ENCODE results near the gene ZNF892.
A peak's percentile ranks its signal among the peaks of the same experiment; 100 is the strongest.

ZNF892 gene

DNA sequence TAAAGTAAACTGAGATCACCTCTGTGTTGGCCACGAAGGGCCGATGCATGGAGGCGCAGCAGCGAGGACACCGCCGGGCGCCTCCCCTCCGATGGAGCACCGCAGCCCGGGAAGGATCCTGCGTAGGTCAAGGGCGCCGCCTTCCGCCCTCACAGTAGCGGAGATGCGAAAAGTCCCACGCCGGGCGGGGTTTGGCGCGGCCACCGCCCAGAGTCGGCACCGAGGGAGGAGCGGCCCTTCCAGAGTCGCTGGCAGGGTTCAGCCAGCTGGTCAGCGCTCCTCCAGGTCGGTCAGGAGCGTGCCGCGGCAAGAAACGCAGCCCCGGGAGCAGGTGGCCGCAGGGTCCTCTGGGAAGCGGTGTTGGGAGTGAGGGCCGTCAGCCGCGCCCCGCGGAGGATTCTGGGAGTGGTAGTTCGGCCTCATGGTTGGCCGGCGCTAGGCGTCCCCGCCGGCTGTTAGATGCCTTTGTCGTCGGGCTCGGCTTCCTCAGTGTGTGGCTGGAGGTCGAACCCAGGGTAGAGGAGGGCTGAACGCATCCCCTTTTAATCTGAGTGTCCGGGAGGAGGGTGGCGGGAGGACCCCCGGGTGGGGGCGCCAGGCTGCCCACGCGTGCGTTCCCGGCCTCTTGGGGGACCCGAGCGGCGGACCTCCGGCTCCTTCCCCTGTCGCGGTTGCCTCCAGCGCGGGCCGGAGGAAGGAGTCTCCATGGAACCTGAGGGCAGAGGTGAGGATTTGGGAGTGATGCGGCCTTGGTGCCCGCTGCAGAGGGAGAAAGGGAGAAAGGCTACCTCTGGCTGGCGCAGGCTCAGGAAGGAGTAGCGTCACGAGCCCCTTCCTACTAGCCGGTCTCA, at the start of gene ZNF892:
Gene ZNF892 (plus strand): TSS at position 411 of the 851 bp plus-strand sequence. CDS start 295 bp downstream, at position 706.
- DNase-seq (ENCODE audit: low read depth): peak; percentile 68

DNA sequence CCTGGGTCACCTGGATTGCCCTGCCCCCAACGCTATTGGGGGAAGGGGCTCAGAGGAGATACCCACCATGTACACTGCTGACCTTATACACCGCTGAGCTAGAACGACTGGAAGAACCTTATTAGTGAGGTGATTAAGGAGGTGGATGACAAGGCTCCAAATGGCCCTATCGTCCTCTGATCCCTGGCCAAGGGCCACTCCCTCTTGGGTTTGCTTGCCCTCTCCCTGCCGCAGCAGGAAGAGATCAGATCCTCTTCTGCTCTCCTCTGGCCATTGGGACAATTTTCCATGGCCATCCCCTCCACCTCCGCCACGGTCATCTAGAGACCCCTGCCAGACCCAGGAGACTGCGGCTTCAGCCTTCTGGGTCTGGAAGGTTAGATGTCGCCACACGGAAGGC, 48.9 kb upstream of the ZNF892 start:
- DNase-seq (ENCODE audit: low read depth): no peak

DNA sequence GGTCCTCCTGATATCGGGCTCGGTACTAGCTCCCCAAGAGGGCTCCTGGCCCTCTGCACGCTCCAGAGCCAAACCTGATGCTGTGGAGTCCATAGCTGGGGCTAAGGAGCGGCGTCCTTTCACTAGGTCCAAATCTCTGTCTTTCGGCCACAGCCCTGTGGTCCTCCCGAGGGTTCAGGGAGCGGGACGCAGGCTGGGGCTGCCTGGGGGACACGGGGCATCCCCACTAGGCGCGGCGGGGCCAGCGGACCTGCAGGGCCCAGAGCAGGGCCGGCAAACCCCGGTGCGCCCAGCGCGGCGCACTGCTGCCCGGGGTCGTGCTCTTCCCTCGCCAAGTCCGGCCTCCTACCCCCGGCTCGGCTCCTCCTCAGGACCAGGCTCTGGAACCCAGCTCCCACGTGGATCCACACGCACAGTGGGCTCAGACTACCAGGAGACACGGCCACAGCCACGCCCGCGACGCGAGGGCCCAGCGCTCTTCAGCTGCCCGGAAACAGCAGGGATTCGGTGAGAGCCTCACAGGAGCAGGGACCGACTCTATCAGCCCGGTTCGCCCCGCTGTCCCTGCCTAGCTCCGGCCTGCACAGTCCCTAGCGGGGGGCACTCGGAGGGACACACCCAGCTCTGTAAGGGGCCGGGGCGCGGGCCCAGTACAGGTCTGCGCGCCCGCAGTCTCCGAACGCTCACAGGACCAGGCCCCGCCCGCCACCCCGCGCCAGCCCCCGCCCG, 48.3 kb upstream of the ZNF892 start:
- peak; percentile 22 for DNase-seq (ENCODE audit: low read depth)

DNA sequence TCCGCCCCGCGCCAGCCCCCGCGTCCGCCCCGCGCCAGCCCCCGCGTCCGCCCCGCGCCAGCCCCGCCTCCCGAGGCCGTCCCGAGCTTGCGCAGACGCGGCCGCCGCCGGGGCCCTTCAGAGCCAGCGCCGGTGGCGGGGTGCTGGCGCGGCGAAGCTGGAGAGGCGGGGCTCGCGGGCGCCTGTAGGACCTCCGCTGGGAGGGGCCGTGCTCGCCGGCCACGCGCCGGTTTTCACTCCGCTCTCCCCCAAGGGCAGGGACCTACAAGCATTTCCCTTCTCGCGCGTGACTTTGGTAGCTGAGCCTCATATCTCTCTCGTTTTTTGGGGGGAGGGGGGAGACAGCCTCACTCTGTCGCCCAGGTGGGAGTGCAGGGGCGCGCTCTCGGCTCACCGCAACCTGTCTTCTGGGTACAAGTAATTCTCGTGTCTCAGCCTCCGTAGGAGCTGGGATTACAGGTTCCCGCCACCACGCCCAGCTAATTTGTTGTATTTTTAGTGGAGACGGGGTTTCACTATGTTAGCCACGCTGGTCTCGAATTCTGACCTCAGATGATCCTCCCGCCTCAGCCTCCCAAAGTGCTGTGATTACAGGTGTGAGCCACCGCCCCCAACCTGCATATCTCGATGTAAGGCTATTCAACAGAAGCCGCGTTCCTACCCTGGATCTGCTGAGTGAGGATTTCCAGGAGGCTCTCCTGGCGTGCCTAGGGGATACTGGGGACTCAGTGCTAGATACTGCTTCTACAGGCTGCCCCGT, 47.5 kb upstream of the ZNF892 start, which contains the start of gene ZNF514:
Gene ZNF514 (minus strand): TSS at position 159 of the 760 bp plus-strand sequence. CDS start 6,595 bp downstream, outside the sequence.
- DNase-seq (ENCODE audit: low read depth): peak; percentile 67

DNA sequence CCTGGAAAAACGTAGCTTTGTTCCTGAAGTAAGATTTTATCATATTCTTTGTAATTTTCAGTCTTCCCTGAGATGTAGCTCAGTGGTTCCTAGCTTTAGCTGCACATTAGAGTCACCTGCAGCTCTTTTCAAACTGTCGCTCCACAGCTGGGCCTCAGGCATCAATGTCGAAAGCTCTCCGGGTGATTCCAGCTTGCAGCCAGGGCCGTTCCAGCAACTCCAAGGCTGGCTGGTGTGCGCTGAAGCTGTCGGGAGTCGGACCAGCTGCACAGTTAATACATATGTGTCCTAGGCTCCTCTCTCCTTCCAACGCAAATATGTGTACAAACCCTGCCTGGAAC, 42.3 kb upstream of the ZNF892 start:
- no peak for DNase-seq (ENCODE audit: low read depth)

DNA sequence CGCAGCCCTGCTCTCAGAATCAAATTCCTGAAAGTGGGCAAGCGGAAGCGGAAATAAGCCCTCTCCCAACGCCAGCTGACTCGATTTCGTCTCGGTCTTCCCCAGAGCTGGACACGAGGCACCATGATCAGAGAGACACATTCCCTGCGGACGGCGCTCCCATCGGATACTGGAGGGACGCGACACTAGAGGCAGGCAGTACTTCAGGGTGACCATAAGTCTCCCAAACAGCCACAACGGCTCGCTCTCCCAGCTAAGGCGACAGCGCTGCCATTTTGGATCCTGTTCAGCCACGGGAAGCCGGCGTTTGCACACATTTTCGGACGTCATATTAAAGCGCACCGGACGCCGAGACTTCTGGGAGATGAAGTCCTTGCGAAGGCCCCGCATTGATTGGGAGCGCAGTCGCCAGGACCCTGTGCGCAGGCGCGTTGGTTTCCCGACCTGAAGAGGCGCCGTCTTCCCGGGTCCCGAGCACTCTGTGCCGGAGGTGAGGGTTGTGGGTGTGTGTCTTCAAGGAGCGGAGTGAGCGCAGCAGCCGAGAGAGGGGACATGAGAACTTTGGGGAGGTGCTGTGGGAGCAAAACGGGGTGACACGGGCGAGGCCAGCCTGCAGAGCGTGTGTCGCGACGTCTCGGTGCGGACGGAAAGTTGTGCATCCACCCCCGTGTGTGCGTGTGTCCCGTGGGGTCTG, 41.8 kb upstream of the ZNF892 start, which contains the start of gene ZNF2:
Gene ZNF2 (plus strand): TSS at position 439 of the 694 bp plus-strand sequence. CDS start 10,418 bp downstream, outside the sequence.
- peak; percentile 96 for DNase-seq (ENCODE audit: low read depth)

DNA sequence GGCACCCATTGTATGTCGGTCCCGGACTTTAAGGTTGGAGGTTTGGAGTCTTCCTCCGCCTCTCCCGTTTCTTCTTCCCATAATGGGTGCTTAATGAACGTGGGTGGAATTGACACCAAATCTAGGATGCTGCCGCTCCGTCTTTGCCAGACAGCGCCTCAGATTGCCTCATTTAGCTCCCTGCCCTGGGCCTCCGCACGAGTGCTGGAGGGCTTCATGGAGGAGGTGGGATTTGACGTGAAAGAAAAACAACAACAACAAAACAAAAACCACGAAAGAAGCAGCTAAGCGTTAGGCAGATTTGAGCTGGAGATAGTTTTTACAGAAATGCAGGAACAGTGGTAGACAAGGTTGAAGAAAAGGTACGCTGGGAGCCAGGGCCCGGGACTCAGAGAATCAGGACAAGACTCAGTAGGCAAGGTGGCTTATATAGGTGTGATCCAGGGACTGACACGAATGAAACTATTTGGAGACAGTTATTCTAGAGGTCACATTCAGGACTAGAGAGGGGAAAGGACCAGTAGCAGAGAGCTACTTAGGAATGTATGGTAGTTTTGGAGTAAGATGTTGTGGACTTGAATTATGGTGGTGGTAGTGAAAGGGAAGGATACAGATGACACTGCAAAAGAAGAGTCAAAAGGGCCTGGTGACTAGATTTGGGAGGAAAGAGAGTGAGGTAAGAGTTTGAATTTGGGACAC, 41.1 kb upstream of the ZNF892 start:
- DNase-seq (ENCODE audit: low read depth): no peak

DNA sequence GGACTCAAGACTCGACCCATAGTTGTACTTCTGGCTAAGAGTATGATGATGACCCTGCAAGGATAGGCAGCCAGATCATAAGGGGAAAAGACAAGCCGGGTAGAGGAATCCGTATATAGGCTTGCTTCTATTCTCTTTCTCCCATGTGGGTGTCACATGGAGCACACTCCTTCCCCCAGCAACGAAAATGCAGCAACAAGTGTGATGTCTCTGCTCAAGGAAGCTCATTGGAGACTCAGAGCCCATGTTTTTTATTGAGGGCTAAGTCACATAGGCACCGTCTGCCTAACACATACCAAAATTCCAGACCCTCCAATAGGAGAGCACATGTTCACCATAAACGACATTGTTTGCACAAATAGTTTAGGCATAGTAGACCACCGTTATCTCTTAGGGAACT, 35.4 kb upstream of the ZNF892 start:
- DNase-seq (ENCODE audit: low read depth): no peak

DNA sequence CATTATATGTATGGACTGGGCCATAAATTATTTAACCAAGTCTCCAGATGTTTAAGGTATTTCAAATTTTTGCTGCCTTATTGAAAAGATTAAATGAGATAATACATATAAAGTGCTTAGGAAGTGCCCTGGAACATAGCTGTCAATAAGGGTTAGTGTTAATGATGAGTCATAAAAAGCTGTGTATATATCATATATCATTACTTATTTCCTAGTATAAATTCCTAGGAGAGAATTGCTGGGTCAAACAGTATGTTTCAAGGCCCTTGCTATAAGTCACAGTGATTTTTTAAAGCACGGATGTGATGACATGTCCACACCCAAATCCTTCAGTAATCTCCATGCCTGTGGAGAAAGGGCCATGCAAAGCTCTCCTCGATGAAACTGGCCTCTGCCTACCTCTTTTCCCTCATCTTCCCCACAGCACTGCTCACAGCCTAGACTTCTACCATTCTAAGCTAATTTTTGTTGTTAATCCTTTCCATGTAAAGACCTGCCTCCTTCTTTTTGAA, 33.2 kb upstream of the ZNF892 start:
- no peak for DNase-seq (ENCODE audit: low read depth)

DNA sequence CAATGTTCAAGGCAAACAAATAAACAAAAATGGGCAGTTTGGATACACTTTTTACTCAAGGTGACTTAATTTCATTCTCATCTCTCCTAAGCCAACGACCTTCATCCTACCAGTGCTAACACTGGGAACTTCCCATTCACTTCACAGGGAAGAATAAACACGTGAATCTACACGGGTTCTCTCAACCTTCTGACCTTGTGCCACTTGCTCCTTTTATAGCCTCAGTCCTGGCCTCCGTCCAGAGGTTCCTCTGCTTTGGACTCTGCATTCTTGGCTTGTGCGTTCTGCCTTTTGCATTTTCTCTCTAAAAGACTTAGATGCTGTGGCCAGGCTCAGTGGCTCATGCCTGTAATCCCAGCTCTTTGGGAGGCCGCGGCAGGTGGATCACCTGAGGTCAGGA, 27.9 kb upstream of the ZNF892 start:
- DNase-seq (ENCODE audit: low read depth): no peak

DNA sequence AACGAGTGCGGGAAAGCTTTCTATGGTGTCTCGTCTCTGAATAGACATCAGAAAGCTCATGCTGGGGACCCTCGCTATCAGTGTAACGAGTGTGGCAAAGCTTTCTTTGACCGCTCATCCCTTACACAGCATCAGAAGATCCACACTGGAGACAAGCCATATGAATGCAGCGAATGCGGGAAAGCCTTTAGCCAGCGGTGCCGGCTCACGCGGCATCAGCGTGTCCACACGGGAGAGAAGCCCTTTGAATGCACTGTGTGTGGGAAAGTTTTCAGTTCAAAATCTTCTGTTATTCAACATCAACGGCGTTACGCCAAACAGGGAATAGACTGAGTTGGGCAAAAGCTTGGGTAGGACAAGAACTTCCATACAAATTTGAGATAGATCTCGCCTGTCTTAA, 25.5 kb upstream of the ZNF892 start:
- no peak for DNase-seq (ENCODE audit: low read depth)

DNA sequence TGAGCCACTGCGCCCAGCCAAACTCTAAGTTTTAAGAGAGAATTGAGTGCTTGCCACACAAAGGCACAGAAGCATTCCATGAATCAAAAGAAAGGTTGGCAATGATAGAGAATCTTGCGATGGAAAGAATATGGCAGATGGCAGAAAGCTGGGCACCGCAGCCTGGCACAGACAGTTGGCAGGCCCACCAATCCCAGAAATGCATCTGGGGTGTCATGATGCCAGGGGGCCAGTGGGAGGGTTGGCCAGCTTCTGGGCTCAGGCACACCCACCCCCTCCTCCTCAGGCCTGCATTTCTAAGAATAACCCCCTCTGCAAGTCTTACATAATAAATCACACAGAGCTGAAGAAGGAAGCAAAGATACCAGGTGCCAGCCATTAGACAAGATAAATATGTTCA, 22.1 kb upstream of the ZNF892 start:
- DNase-seq (ENCODE audit: low read depth): no peak

DNA sequence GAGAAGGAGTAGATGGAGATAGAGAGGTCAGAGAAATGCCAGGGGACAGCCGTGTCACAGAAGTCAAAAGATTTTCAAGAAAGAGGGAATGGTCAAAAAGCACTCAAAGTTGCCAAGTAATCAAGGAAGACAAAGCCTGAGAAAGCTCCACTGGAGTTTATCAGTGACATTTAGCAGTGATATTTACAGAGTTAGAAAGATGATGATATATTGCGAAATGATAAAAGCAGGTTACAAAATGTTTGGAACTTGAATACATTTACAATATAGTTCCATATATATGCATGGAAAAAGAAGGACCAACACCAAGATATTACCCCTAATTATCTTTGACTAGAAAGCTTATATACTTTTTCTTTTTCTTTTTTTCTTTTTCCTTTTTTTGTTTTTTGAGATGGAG, 21.3 kb upstream of the ZNF892 start:
- DNase-seq (ENCODE audit: low read depth): no peak

DNA sequence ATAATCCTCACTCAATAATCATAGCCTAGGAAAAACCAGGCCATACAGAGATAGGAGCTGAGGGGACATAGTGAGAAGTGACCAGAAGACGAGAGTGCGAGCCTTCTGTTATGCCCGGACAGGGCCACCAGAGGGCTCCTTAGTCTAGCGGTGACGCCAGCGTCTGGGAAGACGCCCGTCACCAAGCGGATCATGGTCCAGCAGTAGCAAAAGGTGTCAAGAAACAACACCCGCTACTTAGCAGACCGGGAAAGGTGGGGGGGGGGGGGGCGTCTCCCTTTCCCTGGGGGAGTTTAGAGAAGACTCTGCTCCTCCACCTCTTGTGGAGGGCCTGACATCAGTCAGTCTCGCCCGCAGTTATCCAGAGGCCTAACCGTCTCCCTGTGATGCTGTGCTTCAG, 14.4 kb upstream of the ZNF892 start:
- DNase-seq (ENCODE audit: low read depth): peak; percentile 31

DNA sequence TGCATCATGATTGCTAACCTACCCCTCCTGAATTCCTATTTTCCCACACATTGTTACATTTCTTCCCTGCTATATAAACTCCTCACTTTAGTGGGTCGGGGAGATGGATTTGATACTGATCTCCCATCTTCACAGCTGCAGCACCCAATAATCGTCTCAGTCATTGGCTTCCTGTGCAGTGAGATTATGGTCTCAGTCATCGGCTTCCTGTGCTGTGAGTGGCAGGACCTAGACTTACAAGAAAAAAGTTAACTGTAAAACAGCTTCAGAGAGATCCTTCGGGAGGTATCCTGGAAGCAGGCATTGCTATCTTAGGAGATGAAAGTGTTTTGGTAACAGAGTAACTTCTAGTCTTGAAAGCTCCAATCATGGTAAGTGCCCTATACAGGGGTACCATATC, 3.4 kb upstream of the ZNF892 start:
- DNase-seq (ENCODE audit: low read depth): no peak

DNA sequence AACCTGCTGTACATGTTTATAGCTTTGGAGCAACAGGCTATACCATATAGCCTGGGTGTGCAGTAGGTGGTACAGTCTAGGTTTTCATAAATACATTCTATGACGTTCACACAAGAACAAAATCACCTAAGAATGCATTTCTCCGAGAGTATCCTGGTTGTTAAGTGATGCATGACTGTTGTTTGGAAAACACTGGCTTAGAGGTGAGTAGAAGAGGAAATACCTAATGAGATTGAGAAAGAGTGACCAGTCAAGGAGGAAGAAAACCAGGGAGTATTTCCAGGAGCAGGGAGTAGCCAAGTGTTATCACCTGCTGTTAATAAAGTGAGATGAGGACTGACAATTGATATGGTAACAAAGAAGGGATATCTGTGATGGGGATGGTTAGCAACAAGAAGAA, 2.9 kb upstream of the ZNF892 start:
- DNase-seq (ENCODE audit: low read depth): no peak

DNA sequence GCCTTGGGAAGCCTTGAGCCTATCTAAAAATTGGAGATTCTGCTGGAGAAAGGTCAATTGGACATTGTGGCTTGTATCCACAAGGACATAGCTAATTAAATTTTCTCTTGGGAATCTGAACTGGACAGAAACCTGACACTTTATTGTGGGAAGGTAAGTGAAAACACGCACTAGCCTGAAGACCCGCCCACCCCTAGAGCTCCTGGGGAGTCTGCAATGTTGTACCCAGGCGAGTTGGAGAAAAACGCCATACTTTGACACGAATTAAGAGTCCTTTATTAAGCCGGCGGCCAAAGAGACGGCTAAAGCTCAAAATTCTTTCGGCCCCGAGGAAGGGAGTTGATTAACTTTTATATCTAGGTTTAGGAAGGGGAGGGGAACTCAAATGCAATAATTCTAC, 1.2 kb upstream of the ZNF892 start:
- DNase-seq (ENCODE audit: low read depth): no peak

DNA sequence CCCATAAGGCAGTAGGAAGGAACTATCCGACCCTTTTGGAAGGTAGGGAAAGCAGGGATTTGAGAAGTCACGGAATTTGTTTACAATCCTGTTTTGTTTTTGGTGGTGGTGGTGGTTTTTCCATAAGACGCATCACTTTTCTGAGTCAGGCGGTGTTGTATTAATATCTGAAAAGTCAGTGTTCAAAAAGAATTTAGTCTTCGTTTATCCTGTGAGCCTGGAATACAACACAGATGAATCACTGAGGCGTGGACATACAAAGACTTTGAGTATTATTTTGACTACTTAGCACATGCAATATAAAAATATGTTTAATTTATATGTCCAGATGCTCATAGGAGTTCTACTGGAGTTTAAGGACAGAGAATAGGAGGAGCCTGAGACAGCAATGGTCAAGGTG, 785 bp downstream of the ZNF892 start:
- no peak for DNase-seq (ENCODE audit: low read depth)

DNA sequence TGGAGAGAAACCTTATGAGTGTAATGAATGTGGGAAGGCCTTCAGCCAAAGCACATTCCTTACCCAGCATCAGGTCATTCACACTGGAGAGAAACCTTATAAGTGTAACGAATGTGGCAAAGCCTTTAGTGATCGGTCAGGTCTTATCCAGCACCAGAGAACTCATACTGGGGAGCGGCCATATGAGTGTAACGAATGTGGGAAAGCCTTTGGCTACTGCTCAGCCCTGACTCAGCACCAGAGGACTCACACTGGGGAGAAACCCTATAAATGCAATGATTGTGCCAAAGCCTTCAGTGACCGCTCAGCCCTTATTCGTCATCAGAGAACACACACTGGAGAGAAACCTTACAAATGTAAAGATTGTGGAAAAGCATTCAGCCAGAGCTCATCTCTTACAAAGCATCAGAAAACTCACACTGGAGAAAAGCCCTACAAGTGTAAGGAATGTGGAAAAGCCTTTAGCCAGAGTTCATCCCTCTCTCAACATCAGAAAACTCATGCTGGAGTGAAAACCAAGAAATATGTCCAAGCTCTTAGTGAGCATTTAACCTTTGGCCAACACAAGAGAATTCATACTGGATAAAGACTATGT, 7.8 kb downstream of the ZNF892 start:
- DNase-seq (ENCODE audit: low read depth): no peak

DNA sequence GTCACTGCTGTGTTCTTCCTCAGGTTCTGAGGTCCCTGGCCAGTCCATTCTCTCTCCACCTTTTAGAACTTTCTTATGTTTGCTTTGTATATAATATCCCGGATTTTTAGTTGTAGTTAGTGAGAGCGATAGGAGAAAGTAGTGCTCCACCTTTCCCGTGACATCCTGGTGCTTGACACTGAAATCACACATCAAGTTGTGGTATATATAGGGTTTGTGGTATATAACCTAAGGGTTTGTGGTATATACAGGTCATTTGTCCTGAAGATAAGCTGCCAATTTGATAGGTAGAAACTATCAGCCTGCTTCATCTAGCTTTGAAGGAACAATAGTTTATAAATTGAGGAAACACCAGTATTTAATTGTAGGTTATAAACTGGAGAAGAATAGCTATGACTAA, 13.1 kb downstream of the ZNF892 start:
- DNase-seq (ENCODE audit: low read depth): no peak

DNA sequence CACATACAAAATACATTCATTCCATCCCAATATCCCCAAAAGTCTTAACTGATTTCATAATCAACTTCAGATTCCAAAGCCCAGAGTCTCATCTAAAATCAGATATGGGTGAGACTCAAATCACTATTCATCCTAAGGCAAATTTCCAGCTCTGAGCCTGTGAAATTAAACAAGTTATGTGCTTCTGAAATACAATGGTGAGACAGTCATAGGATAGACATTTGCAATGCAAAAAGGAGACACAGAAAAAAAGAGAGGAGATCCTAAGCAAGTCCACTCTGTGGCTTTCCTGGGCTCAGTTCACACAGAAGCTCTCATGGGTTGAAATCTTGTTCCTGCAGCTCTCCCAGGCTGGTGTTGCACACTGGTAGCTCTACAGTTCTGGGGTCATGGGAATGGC, 18.3 kb downstream of the ZNF892 start:
- DNase-seq (ENCODE audit: low read depth): no peak
